K562 (cell line): ENCODE results near the gene DYNLT4. TPM values are rescaled to one million over a fixed set of nuclear protein-coding genes. Genes with fewer than 3 reads are reported as not detected.

ENCODE experiments used
- ARNT ChIP-seq, 2 experiments: fragments of 450-650 bp; IDR thresholded peaks; 2 replicates each; pipeline ENCODE4 v1.6.1; 2016; ENCODE audit warnings: mild to moderate bottlenecking in 1 of 2
- ATF2 ChIP-seq: sonication (generic); formaldehyde crosslinking; IDR thresholded peaks from 2 replicates; pipeline ENCODE4 v1.8.1; 2022; ENCODE audit warnings: missing genetic modification reagents
- CEBPG ChIP-seq, 3 experiments: fragments of 200-800 bp in 1 of 3; sonication (Bioruptor generic) in 1 of 3; sonication (generic) in 1 of 3; formaldehyde crosslinking in 1 of 3; IDR thresholded peaks in 2 of 3; conservative IDR thresholded peaks in 1 of 3; 2 replicates each; pipeline versions ENCODE4 v1.6.1 to v1.8.0; 2016 to 2022; ENCODE audit warnings: missing compliant biosample characterization in 2 of 3, missing genetic modification characterization in 2 of 3, mild to moderate bottlenecking in 1 of 3, missing genetic modification reagents in 1 of 3
- CHD2 ChIP-seq: IDR thresholded peaks from 2 replicates; pipeline ENCODE4 v1.6.1; 2011; ENCODE audit warnings: low read depth, low read length
- ETS1 ChIP-seq: conservative IDR thresholded peaks from 2 replicates; pipeline ENCODE4 v1.6.1; 2011; ENCODE audit warnings: low read depth, mild to moderate bottlenecking, low read length; ENCODE audit not compliant: control insufficient read depth
- KAT2B ChIP-seq: IDR thresholded peaks from one replicate; pipeline ENCODE4 v1.6.1; 2012; ENCODE audit warnings: low read depth, mild to moderate bottlenecking, control low read depth, inconsistent platforms, low read length, moderate library complexity
- MCM2 ChIP-seq: fragments of 450-650 bp; IDR thresholded peaks from 2 replicates; pipeline ENCODE4 v1.6.1; 2017; ENCODE audit warnings: low read depth, mild to moderate bottlenecking
- MECOM ChIP-seq: fragments of 250-450 bp; sonication (Bioruptor Pico); IDR thresholded peaks from 2 replicates; pipeline ENCODE4 v1.8.0; 2022; ENCODE audit warnings: inconsistent platforms
- MIER1 ChIP-seq: fragments of 450-650 bp; IDR thresholded peaks from 2 replicates; pipeline ENCODE4 v1.6.1; 2016; ENCODE audit warnings: antibody characterized with exemption, mild to moderate bottlenecking, low read depth
- MTF1 ChIP-seq: fragments of 250-450 bp; sonication (Bioruptor Pico); IDR thresholded peaks from 2 replicates; pipeline ENCODE4 v1.9.0; 2021; ENCODE audit warnings: moderate library complexity, mild to moderate bottlenecking, inconsistent platforms, borderline replicate concordance
- PHB ChIP-seq: fragments of 250-450 bp; sonication (Bioruptor Pico); IDR thresholded peaks from 2 replicates; pipeline ENCODE4 v1.5.0; 2021
- RFX7 ChIP-seq: fragments of 250-450 bp; sonication (Bioruptor Pico); IDR thresholded peaks from 2 replicates; pipeline ENCODE4 v1.5.1; 2021; ENCODE audit warnings: mild to moderate bottlenecking
- SNRNP70 ChIP-seq: fragments of 200-400 bp; formaldehyde crosslinking; optimal IDR thresholded peaks from 2 replicates; pipeline ENCODE3; 2017; ENCODE audit warnings: low read depth, low read length
- TCF3 ChIP-seq: sonication (generic); formaldehyde crosslinking; IDR thresholded peaks from 2 replicates; pipeline ENCODE4 v1.4.0; 2020; ENCODE audit warnings: mild to moderate bottlenecking, missing genetic modification reagents
- ZFP36 ChIP-seq: fragments of 150-350 bp; IDR thresholded peaks from 2 replicates; pipeline ENCODE4 v1.6.1; 2018; ENCODE audit warnings: low read length, low read depth; ENCODE audit not compliant: partially characterized antibody
- ZNF239 ChIP-seq: fragments of 250-450 bp; sonication (Bioruptor Pico); IDR thresholded peaks from 2 replicates; pipeline ENCODE4 v1.4.0; 2020; ENCODE audit warnings: mild to moderate bottlenecking
- ZNF518B ChIP-seq: fragments of 250-450 bp; sonication (Bioruptor Pico); IDR thresholded peaks from 2 replicates; pipeline ENCODE4 v1.5.0; 2021; ENCODE audit warnings: mild to moderate bottlenecking, moderate library complexity
- ZNF696 ChIP-seq: fragments of 250-450 bp; sonication (Bioruptor Pico); conservative IDR thresholded peaks from 2 replicates; pipeline ENCODE4 v1.4.0; 2020; ENCODE audit warnings: mild to moderate bottlenecking, moderate library complexity
- polyA plus RNA-seq, 8 experiments: library from polyadenylated mRNA; depleted of rRNA in 4 of 8; stranded (reverse) in 5 of 8; unstranded in 3 of 8; fragments of >200 nt; fragmentation: Nextera tagmentation in 2 of 8; fragmentation: Illumina TruSeq in 1 of 8; extraction: Ambion mirVana in 2 of 8; extraction: Trizol in 1 of 8; gene quantifications; 2 replicates each; pipeline versions ENCODE4 v1.2.1 to v1.2.3, GENCODE V29; 2011 to 2014; ENCODE audit warnings: inconsistent platforms in 1 of 8, missing spikeins in 1 of 8
- total RNA-seq, 7 experiments: library from RNA; depleted of rRNA in 6 of 7; stranded (reverse); fragments of >200 nt in 6 of 7; fragmentation: Illumina TruSeq in 2 of 7; extraction: Trizol in 2 of 7; gene quantifications; 2 replicates each; pipeline versions ENCODE4 v1.2.1 to v1.2.3, GENCODE V29; 2011 to 2021; ENCODE audit warnings: low replicate concordance in 1 of 7
- TF ChIP-seq, protein P1 (sequence below): fragments of 450-650 bp; IDR thresholded peaks from 2 replicates; pipeline ENCODE4 v1.6.1; 2016; ENCODE audit warnings: mild to moderate bottlenecking

DYNLT4 gene
- total and polyA plus RNA-seq, 9 of the 15 experiments (the other 6 are each of a cell fraction or from before 2014, with no cell fraction given): 0.29 to 0.73 TPM; not detected in 7

GRCh38 chr1:44842862-44843655, 35.9 kb upstream of the DYNLT4 start, which contains the start of gene PTCH2 (continued):
- TF ChIP-seq MTF1 (CRISPR knock-in tag) (no peak), ARNT (IDR thresholded peaks at IDR 0.05) (no peak), ZNF696 (no peak), ETS1 (no peak), MECOM (CRISPR knock-in tag) (no peak), SNRNP70 (no peak), KAT2B (no peak), PHB (0 out of 2 replicates have a peak, but pooled peaks have one; percentile 38), CHD2 (no peak), ZFP36 (no peak), CEBPG (CRISPR knock-in tag; IDR thresholded peaks at IDR 0.05) (no peak), CEBPG (tag; conservative IDR thresholded peaks at IDR 0.05 in 1 of 2, IDR thresholded peaks at IDR 0.05 in 1 of 2) (no peak), TCF3 (CRISPR knock-in tag) (no peak), ZNF239 (no peak), MIER1 (no peak), ZNF518B (CRISPR knock-in tag) (no peak), ATF2 (CRISPR knock-in tag) (no peak), RFX7 (no peak), MCM2 (no peak)
- TF ChIP-seq, protein P1, sequence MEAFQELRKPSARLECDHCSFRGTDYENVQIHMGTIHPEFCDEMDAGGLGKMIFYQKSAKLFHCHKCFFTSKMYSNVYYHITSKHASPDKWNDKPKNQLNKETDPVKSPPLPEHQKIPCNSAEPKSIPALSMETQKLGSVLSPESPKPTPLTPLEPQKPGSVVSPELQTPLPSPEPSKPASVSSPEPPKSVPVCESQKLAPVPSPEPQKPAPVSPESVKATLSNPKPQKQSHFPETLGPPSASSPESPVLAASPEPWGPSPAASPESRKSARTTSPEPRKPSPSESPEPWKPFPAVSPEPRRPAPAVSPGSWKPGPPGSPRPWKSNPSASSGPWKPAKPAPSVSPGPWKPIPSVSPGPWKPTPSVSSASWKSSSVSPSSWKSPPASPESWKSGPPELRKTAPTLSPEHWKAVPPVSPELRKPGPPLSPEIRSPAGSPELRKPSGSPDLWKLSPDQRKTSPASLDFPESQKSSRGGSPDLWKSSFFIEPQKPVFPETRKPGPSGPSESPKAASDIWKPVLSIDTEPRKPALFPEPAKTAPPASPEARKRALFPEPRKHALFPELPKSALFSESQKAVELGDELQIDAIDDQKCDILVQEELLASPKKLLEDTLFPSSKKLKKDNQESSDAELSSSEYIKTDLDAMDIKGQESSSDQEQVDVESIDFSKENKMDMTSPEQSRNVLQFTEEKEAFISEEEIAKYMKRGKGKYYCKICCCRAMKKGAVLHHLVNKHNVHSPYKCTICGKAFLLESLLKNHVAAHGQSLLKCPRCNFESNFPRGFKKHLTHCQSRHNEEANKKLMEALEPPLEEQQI: no peak
